Adrenal gland (tissue), 5 donors: ENCODE results near the gene STMN1.

Experiments used
- POLR2A ChIP-seq, 2 donors: fragments of 450-650 bp; IDR thresholded peaks; one replicate each; pipeline ENCODE4 v1.6.1; 2017; ENCODE audit warnings: antibody characterized with exemption in 2 of 2, mild to moderate bottlenecking in 2 of 2, moderate library complexity in 1 of 2
- TF ChIP-seq, protein P1 (sequence below), 6 experiments: fragments of 450-650 bp in 4 of 6; fragments of 200-600 bp in 2 of 6; sonication (generic) in 1 of 6; IDR thresholded peaks; 1 replicate in 5 of 6; 2 replicates in 1 of 6; pipeline versions ENCODE4 v1.5.1 to v1.8.0; 2016 to 2021; ENCODE audit warnings: antibody characterized with exemption in 6 of 6, mild to moderate bottlenecking in 2 of 6, moderate library complexity in 1 of 6
- donor health status: DM: no; HTN: no; CAD: no.

DNA sequence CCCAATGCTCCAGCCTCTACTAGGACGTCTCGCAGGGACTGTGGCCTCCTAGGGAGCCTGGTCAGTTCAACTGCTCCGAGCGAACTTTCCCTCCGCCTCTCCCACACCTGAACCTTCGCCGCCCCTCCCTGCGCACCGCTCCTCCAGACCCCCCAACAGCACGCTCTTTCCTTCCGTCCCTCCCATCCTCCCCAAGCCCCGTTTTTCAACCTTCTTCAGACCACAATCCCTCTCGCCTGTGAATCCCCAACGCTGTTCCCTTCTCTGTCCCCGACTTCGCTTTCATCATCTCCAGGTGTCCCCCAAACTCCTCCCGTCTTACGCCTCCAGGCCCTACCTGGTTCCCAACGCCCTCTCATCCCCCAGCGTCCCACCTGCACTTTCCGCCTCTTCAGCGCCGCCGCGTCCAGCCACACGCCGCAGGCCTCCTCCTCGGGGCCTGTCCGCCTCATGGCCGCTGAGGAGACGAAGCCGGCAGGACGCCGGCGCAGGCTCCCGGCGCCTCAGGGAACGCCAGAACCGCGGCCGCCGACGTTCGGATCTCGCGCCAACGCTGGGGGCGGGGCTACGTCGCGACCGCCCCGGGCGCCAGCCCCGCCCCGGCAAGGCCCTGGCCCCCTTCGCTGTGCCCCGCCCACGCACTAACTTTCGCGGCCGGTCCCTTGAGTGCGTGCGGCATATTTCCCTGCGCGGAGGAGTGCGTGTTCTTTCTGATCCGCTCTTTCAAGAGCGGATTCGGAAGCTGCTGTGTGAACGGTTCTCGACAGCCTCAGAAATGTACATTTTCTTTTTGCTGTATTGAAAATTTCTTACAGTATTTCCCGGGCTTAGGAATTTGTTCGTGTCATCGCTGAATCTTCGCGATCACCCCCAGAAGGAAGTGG, 47.1 kb downstream of the STMN1 start, which contains the start of gene AUNIP:
- TF ChIP-seq, protein P1, sequence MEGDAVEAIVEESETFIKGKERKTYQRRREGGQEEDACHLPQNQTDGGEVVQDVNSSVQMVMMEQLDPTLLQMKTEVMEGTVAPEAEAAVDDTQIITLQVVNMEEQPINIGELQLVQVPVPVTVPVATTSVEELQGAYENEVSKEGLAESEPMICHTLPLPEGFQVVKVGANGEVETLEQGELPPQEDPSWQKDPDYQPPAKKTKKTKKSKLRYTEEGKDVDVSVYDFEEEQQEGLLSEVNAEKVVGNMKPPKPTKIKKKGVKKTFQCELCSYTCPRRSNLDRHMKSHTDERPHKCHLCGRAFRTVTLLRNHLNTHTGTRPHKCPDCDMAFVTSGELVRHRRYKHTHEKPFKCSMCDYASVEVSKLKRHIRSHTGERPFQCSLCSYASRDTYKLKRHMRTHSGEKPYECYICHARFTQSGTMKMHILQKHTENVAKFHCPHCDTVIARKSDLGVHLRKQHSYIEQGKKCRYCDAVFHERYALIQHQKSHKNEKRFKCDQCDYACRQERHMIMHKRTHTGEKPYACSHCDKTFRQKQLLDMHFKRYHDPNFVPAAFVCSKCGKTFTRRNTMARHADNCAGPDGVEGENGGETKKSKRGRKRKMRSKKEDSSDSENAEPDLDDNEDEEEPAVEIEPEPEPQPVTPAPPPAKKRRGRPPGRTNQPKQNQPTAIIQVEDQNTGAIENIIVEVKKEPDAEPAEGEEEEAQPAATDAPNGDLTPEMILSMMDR (IDR thresholded peaks at IDR 0.05): no peak
- peak; percentile 41 to 88 for TF ChIP-seq POLR2A (IDR thresholded peaks at IDR 0.05)
